ENCODE results near the gene EMC7.
A peak's percentile ranks its signal among the peaks of the same experiment; 100 is the strongest.

EMC7 gene

DNA sequence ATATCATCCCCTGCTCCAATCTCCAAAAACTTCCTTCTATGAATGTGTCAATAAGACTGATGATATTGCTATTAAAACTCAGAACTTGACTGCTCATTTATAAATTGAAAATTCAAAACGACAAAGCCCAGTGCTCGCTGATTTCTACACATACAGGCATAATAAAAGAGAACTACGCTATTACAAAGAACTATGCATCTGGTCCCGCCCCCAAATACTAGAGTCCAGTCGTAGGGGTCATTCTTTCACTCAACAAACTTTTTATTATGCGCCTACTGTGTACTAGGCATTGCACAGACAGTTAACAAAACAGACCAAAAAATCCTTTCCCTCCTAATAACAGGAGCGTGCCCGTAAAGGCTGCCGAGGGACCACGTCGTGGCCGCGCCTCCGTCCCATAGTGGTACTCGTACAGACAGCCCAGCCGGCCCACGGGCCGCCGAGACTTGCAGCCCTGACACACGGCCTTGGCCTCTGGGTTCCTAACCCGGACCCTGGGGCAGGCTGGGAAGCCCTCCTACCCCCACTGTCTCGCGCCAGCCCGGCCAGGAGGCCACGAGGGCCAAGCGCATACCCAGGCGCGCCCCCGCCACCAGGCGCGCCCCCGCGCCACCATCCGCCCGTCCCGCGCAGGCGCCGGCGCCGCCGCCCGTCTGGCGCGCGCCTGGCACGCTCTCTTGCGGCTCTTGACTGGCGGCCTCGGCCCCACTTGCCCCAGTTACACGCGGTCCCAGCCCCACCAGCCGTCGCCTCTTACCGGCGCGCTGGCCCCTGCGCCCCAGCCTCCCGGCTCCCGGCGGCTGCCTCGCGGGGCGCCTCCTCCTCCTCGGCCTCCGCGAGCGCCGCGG, 63.4 kb downstream of the EMC7 start:
- ChIA-PET CTCF (no interaction called here), POLR2A (interaction anchor here (1.3 kb wide), 1 partner anchor 10 kb away, joined by 8 read pairs; no protein-coding TSS in a partner anchor)
- DNase-seq (ENCODE audit: extremely low spot score) = peak; percentile 66
- TF ChIP-seq FOXA1 (IDR thresholded peaks at IDR 0.05) (no peak), L3MBTL2 (conservative IDR thresholded peaks at IDR 0.05) (peak; percentile 82)
